ENCODE results near the gene NR2F2. TPM values are rescaled to one million over a fixed set of nuclear protein-coding genes. Genes with fewer than 3 reads are reported as not detected.

NR2F2 gene
- total RNA-seq, 1 experiment from 2014 or later = 12.4 TPM

- no peak for DNase-seq (ENCODE audit: low read depth)
Measured at GRCh38 chr15:96341513-96342405, 11.3 kb downstream of the NR2F2 start.

DNA sequence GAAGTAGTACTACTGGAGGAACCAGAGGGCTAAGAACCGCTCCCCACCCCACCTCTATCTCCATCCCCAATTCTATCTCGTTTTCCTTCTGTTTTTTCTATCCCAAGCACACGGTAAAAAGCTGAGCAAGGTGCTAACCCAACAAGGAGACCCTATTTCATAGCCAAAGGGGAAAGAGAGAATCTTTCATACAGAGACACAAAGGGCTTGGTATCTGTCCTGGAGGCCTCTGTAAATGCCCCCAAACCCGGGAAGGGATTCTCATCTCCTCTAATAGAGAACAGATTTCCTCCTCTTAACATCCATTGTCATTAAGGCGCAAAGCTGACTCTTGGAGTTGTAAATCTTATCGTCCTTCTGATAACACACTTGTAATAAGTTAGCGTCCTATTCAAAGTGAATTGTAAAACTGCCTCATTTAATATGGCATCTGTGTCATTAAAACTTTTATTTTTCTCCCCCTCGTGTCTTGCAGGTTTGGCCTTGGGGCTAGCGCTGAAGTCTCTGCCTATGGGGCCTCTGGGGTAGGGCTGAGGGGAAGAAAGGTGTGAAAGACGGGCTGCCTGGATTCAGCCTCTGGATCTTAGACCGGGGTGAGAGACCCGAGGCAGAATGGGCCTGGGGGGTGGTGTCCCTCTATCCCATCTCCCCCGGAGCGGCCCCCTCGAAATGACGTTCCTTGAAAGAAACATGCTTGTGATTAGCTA lies 12.1 kb downstream of the NR2F2 start:
- DNase-seq (ENCODE audit: low read depth) = no peak

GRCh38 chr15:96343113-96344059 lies 12.9 kb downstream of the NR2F2 start:
- DNase-seq (ENCODE audit: low read depth) = no peak

GRCh38 chr15:96344060-96344705 lies 13.7 kb downstream of the NR2F2 start:
- no peak for DNase-seq (ENCODE audit: low read depth)

- no peak for DNase-seq (ENCODE audit: low read depth)
Measured at GRCh38 chr15:96344706-96345559, 14.4 kb downstream of the NR2F2 start.

DNA sequence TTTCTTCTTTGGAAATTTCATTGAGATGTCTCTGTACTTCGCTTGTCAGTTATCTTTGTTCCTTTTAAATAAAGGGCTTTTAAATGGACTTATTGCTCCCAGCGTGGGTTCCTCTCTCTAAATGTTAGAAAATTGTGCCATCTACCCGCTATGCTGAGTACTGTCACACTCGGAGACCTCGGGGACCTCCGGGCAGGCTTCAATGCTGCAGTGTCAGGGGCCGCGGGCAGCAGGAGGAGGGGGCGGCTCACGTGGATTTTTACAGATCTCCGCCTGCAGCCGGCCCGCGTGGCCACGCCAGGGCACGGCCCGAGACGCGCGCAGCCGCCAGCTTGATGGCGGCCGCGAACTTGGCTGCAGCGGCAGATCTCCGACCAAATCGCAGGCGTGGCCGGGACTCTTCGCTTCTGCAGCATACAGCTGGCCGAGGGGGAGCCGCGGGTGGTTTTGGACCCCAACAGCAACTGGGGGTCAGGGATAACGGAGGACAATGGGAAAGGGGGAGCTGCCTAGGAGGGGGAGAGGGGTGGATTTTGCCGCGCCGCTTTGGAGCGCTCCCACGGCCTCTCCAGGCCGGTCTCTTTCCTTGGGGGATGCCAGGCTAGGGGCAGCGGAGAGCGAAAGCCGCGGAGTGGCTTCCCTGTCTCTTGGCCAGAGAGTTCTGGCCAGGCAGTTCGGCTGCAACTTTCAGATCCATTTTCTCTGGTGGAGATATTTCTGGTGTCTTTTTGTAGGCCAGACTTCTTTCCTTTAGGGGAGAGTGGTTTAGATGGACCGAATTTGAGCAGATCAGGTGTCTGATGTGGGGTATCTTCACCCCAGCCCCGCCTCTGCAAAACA lies 15.3 kb downstream of the NR2F2 start:
- no peak for DNase-seq (ENCODE audit: low read depth)

DNA sequence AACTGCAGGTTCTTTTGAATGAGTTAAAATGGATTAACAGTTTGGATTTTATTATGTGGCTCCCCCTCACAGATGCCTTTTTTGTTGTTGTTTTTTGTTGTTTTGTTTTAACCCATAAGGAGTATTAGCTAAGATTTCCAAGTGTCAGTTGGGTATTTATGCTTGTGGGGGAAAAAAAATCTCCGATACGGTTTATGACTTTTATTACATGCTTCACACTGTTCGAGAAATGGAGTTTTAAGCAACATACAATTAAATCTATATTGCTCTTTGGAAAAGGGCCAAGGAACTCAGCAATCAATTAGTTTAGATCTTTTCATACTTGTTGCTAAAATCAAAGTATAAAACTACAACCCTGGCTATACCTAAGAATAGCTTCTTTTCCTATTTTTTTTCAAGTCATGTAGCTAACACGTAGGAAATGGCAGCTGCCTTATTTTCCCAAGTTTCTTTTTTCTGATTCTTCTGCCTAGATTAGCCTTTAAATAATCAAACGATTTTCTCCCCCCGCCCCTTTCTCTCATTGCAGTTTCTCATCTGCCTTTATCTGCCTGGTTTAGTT lies 16.0 kb downstream of the NR2F2 start:
- DNase-seq (ENCODE audit: low read depth) = no peak

GRCh38 chr15:96347181-96348111 lies 16.9 kb downstream of the NR2F2 start:
- DNase-seq (ENCODE audit: low read depth) = no peak

- no peak for DNase-seq (ENCODE audit: low read depth)
Measured at GRCh38 chr15:96348112-96349027, 17.9 kb downstream of the NR2F2 start.

DNA sequence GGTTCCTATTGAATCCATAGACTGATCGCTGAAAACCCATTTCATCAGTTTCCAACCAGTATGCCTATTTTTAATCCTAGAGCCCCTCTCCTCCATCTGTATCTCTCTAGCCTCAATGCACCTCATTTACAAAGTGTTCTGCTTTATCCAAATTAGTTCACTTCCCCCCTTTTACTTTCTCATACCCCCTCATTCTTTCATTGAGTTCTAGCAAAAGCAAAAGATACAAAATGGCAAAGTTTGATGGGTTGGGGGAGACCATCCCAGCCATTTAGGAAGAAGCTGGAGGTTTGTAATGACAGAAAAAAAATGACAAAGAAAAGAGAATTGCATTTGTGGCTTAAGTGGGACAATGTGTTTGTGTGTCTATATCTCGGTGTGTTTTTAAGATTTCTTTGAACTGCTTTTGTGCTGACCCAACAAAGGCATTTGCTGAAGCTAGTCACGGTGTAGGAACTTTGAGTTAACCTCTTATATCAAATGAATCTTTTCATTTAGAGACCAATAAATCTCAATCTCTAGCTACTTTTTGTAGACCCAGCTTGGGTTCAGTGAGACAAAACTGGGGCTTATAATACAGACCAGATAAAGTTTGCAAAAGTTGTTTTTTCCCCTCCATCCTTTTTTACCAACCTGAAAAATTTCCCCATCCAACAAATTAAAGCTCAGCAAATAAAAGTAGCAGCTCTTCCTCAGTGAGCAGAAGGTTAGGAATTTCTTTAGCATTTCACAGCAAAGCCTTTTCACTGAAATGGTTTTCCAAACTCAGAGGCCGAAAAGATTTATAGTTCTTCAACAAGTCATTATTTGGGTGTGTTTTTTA lies 18.7 kb downstream of the NR2F2 start:
- DNase-seq (ENCODE audit: low read depth) = no peak

DNA sequence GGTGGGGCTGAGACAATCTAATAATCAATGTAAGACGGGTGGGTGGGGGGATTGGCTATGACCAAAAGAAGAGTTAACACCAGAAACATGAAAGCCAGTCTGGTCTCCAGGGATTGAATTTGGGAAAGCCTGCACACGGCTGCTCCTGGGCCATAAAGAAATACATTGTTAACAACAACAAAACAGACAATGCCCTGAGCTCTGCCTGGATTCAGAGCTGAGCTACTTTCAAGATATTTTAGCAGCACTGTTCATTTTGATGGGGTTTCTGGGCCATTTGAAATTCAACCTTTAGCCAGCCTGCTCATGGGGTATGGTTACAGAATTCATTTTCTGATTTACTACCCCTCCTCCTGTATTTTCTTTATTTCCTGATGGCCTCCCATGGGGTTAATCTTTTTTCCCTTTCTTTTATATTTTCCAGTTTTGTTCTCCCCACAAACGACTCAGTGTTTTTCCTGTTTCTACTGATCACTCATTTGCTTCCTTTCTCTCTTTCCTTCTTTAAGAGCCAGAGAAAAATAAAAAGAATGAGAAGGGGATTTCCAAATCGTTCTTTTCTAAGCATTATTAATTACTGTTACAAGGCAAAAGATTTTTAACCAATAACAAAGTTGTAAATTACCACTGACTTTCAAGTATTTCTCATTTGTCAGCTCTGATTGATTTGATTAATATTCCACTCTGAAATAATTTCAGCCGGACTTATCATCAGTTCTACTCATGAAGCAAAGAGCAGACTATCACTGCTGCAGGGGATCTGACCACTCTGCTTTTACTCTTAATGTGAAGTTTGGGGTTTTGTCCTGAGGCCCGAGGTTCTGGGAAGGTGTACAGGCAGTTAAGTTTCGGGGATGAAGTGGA lies 19.6 kb downstream of the NR2F2 start:
- no peak for DNase-seq (ENCODE audit: low read depth)

DNA sequence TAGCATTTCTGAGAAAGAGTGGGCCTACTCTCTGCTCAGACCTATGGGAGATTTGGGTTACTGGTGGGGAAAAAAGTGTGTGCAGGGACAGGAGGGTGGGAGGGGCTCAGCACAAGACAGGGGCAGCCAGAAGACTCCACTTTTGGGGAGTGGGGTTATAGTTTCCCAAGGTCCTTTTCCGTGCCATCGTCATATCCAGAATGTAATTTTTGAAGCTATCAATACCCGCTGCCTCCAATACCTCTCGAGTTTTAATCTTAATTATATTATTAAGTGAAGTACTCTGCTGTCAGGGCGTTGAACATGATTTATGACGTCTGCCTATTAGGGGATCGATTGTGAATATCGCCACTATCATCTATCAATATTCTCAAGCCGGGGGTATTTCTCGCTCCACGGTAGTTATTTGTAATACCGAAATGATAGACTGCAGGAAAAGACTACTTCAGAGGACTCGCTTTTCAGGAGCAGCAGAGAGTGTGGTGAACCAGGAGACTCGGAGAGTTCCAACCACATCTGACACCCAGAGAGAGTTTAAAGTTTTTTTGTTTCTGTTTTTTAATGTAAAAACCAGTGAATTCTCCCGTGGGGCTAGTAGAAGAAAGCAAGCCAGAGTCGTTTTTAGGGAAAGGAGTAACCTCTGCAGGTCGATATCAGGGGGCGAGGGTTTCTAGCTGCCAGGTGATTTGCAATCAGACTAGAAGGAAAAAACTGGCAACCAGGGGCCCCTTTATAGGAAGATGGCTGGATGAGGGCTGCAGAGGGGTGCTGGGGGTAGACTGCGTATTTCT lies 20.6 kb downstream of the NR2F2 start:
- DNase-seq (ENCODE audit: low read depth) = no peak

GRCh38 chr15:96351761-96352603 lies 21.5 kb downstream of the NR2F2 start:
- no peak for DNase-seq (ENCODE audit: low read depth)
